Renal pelvis (tissue), 4 donors: ENCODE results near the gene XXYLT1. TPM values are rescaled to one million over a fixed set of nuclear protein-coding genes. Genes with fewer than 3 reads are reported as not detected.
"Not testable (repeated sequence)": the region's sequence is repeated elsewhere in the genome, so short reads cannot be mapped to it uniquely, and the experiment has no call there.

ENCODE experiments used
- DNase-seq: peaks from one replicate; pipeline ENCODE4 v3.0.0-alpha.2; 2013
- polyA plus RNA-seq, 3 donors: library from polyadenylated mRNA; unstranded; fragments of 120-200 nt; gene quantifications; one replicate each; pipeline ENCODE4 v1.2.1, GENCODE V29; 2013; ENCODE audit not compliant: insufficient read length in 3 of 3

XXYLT1 gene
- polyA plus RNA-seq, 3 donors, result 28.7 to 32.7 (median 29.6) TPM

- DNase-seq, result no peak
These were observed 224.5 kb downstream of the XXYLT1 start for GRCh38 chr3:195046441-195046840.

DNA sequence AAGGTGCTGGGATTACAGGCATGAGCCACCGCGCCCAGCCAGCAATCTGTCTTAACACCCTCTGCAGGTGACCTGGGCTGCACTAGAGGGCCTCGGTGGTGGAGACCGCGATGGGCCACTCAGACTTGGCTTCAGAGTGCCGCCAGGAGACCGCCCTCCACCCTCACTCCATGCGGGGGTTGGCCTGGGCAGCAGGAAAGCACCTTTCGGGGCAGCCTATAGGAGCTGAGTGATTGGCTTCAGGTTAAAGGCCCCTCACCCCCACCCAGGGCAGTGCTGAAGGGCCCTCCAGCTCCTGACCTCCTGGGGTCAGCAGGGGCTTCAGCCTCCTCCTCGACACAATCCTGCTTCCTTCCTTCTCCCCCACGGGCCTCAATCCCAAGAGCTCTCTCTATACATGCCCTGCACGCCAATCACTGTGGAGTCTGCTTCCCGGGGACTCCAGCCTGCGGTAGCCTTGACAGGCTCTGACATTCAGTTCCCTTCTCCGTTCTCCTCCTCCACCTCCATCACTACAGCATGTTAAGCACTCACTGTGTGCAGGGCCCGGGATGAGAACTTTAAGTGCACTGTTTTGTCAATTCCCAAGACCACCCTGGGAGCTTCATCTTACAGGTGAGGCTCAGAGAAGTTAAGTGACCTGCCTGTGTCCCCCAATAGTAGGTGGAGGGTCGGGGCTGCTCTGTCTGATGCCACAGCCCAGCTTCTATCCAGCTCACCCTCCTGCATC is 225.3 kb downstream of the XXYLT1 start:
- no peak for DNase-seq

DNA sequence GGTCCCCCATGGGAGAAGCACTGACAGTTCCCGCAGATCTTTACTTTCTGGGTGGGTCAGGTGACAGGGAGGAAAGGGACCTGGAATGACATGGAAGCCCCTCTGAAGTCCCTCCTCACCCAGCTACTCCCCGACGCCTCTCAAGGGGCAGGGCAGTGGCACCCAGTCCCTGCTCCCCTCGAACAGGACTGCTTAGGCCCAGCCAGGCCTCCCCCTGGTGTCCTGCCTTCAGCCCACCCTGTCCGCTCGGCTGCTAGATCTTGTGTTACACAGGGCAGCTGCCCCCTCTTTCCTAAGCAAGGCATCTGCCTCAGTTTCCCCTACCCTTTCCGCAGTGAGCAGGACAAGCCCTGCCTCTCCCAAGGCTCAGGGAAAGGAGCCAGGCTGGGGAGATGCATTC is 226.5 kb downstream of the XXYLT1 start:
- DNase-seq, result no peak

DNA sequence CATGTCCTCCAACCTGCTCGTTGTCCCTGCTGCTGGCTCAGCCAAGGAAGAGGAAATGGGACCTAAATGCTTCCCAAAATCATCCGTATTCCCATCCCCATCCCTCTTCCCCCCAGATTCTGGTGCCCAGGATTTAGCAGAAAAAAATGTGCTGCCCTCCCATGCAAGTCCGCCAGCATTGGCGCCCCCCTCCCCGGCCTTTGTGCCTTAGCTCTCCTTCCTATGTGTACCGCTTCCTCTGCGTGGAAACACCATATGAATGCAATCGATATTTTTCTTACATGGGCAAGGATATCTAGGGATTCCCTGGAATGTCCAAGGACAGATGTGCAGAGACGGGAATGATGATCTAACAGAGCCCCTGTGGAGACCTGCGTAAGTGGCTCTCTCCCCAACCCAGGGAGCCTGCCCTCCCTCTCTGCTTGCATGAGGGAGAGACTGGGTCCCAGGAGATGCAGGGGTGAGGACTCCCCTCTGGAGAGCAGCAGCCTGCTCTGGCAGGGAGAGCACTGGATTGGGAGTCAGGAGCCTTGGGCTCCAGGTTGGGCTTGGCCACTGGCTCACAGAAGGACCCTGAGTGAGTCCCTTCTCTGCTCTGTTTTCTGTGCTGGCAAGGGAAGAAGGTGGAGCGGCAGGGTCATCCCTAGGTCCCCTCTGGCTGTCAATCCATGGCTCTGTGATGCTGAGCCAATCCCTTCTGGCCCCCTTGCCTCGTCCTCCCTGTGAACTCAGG is 227.2 kb downstream of the XXYLT1 start:
- DNase-seq, result no peak

GRCh38 chr3:195042743-195043606 is 228.0 kb downstream of the XXYLT1 start:
- no peak for DNase-seq

DNA sequence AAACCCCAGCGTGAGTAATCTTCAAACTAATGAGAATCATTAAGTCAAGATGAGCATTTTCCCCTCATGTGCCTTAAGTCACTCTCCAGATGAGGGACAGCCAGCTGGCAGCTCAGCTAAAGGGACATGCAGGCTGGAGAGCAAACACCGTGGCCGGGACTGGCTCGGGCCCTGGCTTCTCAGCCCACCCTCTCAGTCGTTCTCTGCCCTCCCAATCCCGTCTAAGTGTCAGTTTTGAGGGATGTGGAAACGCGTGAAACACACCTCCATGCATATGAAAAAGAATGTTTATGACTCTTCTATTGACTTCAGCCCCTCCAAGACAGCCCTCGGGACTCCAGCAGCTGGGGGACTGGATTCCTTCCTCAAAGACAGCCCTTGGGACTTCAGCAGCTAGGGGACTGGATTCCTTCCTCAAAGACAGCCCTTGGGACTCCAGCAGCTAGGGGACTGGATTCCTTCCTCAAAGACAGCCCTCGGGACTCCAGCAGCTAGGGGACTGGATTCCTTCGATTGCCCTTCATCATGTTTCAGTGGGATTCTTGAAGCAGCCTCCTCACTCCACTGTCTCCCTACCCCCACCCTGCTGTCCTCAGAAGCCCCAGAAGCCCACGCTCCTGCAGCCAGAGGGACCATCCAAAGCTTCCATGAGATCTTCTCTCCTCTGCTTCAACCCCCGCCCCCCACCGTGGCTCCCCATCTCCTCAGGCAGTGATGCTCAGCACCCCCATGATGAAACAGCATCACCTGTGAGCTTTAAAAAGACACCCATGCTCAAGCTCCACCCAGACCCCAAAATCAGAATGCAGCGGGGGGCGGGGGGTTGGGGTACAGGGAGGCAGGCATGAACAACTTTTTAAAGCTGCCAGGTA is 228.9 kb downstream of the XXYLT1 start:
- no peak for DNase-seq

DNA sequence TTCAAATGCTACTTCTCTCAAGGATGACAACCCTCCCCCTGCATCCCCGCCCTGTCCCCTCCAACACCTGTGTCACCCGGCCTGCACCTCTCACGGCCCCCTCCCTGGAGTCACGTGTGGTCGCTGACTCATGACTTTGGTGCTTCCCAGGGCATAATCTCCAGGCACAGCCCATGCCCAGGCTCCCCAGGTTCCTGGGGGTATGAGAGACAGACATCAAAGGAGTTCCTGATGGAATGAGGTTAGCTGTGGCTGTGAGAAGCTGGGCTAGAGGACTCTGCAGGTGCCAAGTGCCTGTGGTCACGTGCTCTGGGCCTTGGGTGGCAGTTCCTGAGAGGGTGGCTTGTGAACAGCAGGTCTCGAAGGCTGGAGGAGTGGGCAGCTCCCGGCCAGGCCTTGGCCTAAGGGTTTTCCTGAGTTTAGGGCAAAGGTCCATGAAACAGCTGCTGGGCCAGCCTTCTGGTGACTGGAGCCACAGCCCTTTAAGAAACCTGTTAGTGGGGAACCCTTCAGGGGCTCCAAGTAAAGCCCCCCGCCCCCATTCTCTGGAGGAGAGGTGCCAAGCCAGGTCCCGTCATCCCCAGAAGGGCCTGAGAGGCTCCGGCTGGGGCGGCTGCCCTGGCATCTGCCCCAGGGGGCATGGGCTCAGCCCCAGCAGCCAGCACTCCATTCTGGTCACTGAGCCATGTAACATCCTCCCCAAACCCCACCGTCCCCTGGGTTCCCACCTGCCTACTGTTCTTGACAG is 230.0 kb downstream of the XXYLT1 start:
- no peak for DNase-seq

- DNase-seq, result no peak
These were observed 230.9 kb downstream of the XXYLT1 start for GRCh38 chr3:195040094-195040493.

DNA sequence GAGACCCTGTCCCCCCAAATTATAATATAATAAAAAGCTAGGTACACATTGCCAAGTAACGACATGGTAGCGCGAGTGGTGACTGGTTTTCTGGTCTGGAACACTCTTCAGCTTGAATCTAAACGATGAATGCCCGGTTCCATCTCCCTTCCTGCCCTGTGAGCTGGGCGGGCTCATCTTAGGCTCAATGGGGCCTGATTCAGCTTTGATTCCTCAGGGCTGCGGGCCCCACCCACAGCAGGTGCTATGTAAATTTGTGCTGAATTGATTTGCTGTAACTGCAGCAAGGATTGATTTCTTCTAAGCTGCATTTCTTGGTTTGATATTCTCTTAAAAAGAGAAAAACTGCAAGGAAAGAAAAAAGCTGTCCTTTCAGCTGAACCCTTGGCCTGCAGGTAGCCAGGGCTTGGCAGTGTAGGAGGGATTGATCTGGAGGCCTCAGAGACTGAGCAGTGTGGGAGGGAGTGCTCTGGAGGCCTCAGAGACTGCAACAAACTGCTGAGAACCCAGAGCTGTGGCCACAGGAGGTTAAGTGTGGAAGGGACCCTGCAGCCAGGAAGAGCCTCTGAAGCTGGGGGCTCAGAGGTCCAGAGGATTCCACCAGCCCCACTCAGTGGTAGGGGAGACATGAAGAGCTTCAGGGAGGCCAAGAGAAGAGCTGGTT is 231.6 kb downstream of the XXYLT1 start:
- DNase-seq, result no peak

DNA sequence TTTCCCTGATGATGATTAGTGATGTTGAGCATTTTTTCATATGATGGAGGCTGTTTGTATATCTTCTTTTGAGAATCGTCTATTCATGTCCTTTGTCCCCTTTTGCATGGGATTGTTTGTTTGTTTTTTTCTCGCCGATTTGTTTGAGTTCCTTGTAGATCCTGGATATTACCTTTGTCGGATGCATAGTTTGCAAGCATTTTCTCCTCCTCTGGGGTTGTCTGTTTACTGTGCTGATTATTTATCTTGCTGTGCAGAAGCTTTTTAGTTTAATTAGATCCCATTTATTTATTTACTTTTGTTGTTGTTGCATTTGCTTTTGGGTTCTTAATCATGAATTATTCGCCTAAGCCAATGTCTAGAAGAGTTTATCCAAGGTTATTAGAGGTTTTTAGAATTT is 232.8 kb downstream of the XXYLT1 start:
- DNase-seq, result no peak

GRCh38 chr3:195037586-195037985 is 233.4 kb downstream of the XXYLT1 start:
- DNase-seq, result not testable (repeated sequence)

DNA sequence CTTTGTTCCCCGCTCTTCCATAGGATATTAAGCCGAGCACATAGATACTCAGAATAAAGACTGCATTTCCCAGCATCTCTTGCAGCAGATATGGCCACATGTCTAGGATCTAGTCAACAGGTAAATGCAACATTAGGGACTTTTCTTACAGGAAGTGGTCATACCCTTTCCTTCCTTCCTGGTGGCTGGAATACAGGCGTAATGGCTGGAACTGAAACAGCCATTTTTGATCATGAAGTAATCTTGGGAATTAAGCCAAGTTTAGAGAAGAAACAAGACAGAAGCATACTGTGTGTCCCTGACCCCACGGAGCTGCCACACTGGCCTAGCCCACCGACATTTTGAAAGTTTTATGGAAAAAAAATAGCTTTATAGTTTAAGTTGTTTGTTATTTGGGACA is 234.0 kb downstream of the XXYLT1 start:
- DNase-seq, result no peak

DNA sequence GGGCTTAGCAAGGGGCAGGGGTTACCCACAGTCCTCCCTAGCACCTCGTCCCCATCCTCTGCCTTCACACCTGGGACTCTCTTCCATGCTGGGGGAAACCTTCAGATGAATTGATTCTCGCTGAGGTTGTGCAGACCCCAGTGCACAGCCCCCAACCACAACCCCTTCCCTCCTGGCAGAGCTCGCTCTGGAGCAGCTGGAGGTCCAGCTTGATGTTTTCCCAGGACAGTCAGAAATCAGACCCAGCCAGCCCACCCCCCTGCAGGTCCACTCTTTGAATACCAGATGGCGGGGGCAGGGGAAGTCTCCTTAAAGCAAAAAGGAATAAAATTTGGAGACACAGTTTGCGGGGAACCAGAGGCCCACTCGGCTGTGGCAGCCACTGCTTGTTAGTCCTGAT is 234.4 kb downstream of the XXYLT1 start:
- DNase-seq, result no peak

DNA sequence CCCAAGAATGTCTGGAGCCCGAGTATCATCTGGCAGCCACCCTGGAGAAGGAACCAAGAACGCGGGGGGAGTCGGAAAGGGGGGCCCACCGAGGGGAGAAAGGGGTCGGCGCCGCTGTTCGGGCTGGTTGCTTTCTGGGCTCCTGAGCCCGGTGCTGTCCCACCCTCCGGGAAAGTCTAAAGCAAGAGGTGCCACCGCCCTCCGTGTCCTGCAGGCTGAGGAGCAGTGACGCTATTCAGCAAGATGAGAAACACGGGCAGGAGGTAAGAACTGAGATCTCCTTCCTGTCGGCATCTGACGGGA is 234.8 kb downstream of the XXYLT1 start:
- no peak for DNase-seq

- DNase-seq, result no peak
These were observed 235.4 kb downstream of the XXYLT1 start for GRCh38 chr3:195035345-195036202.

DNA sequence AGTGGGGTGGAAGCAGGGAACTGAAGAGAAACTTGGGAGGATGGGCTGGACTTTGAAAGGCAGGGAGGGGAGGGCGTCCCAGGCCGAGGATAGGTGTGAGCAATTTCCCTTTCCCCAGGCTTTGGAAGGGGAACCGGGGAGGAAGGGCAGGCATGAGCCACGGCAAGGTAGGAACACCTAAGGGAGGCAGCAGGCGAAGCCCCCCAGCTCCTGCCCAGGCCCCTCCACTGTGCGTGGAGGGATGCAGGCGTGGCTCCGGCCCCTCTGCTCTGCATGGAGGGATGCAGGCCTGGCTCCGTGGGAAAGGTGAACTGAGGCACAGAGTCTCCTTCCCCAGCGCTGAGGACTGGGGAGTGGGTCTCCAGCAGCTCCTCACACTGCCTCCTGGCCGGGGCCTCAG is 236.4 kb downstream of the XXYLT1 start:
- DNase-seq, result no peak

DNA sequence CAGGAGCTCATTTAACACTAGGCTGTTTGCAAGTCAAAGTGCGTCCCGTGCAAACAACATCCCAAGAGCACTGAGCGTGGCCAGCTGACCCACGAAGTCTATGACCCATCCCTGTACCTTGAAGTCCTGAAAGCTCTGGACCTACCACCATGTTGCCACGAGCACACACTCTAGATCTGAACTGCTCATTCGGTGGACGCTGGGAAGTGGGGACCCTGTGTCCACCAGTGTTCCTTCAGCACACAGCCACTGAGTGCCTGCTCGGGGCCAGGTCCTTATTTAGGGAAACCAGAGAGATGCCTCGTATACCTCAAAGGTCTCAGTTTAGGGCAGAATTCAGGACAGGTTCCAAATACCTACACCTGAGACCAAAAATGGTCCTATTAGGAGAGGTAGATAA is 236.9 kb downstream of the XXYLT1 start:
- no peak for DNase-seq

DNA sequence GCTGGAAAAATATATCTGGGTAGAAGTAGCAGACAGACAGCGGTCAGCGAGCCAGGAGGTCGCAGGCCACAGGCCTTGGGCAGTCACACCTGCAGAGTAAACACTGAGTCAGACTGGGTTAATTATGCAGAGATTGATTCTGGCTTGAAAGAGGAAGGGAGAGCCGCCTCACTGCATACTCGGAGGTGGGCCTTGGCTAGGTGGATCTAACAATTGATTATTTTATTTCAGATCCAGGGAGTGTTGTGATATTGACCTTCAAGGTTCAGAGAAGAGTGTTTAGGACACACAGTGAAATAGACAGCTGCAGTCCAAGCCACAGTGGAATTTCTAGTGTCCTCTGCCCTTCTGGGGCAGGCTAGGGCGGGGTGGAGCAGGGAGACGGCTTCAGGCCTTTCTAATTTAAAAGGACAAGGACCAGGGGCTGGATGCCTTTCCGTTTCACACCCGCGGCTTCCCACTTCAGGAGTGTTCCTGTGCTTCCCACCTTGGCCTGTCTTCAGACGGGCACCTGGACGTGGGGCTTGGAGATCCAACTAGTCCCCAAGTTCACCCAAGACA is 237.3 kb downstream of the XXYLT1 start:
- no peak for DNase-seq

DNA sequence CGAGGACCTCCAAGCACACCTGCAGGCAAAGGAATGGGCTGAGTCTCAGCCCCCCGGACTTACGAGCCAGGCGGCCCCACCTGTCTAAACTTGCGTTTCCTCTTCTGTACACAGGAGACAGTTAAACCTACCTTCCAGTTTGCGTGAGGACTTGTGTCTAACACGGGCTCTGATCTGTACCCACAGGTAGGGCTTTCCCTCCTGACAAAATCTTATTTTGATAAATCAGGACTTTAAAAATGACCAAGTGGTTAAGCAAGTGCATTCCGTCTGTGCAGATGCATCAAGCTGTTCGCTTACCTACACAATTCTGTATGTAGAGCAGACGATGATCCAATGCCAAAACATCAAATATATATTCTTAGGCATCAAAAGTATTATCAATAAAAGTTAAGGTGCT is 238.0 kb downstream of the XXYLT1 start:
- DNase-seq, result no peak
